Choroid plexus epithelial cell (primary cell): Measurements from ENCODE around the gene HMX1.

ENCODE experiments used
- DNase-seq: peaks from one replicate; pipeline ENCODE4 v3.0.0-alpha.2; 2010; ENCODE audit warnings: low read depth
- H3K4me3 ChIP-seq: 2 replicates; pipeline ENCODE4 v1.5.1; 2011; ENCODE audit warnings: low read depth, mild to moderate bottlenecking, control low read depth, low read length, moderate library complexity
- CTCF ChIP-seq: conservative IDR thresholded peaks from 2 replicates; pipeline ENCODE4 v1.5.1; 2011; ENCODE audit warnings: low read depth, mild to moderate bottlenecking, control low read depth, inconsistent platforms, low read length, moderate library complexity

HMX1 gene

GRCh38 chr4:8843597-8843996 lies 28.0 kb downstream of the HMX1 start:
- H3K4me3 ChIP-seq = no peak overlapping the region
- no peak for TF ChIP-seq CTCF
- no peak for DNase-seq

GRCh38 chr4:8842614-8843013 lies 29.0 kb downstream of the HMX1 start:
- no peak overlapping the region for H3K4me3 ChIP-seq
- no peak for DNase-seq
- TF ChIP-seq CTCF = no peak

- no peak for DNase-seq
- TF ChIP-seq CTCF = no peak
These were observed 29.9 kb downstream of the HMX1 start for GRCh38 chr4:8841678-8842268.

GRCh38 chr4:8840816-8841455 lies 30.7 kb downstream of the HMX1 start:
- TF ChIP-seq CTCF = no peak
- no peak overlapping the region for H3K4me3 ChIP-seq
- DNase-seq = no peak

More at GRCh38 chr4:8841678-8842268, 29.9 kb downstream of the HMX1 start:
- H3K4me3 ChIP-seq = no peak overlapping the region

- H3K4me3 ChIP-seq = no peak overlapping the region
- TF ChIP-seq CTCF = no peak
- DNase-seq = no peak
These were observed 31.4 kb downstream of the HMX1 start for GRCh38 chr4:8840006-8840793.

GRCh38 chr4:8838961-8839431 lies 32.6 kb downstream of the HMX1 start:
- TF ChIP-seq CTCF = no peak
- H3K4me3 ChIP-seq = no peak overlapping the region
- DNase-seq = no peak
